ENCODE data around the gene B4GALNT2.

- no peak for TF ChIP-seq POLR2A (IDR thresholded peaks at IDR 0.05)
- TF ChIP-seq CTCF (IDR thresholded peaks at IDR 0.05) = no peak
These were observed 51.2 kb downstream of the B4GALNT2 start for GRCh38 chr17:49183801-49184200.
